GM19397 (cell line): ENCODE measurements around the gene UBE2V1.
"Not testable (repeated sequence)": the region's sequence is repeated elsewhere in the genome, so short reads cannot be mapped to it uniquely, and the experiment has no call there.

Source experiments
- ATAC-seq: cut with Tn5 transposase; IDR thresholded peaks from one replicate; pipeline ENCODE4 v1.9.1; 2021; ENCODE audit warnings: mild to moderate bottlenecking, moderate library complexity; ENCODE audit not compliant: unreplicated experiment

The UBE2V1 gene

GRCh38 chr20:50138120-50138478 lies 25.1 kb upstream of the UBE2V1 start:
- no peak for ATAC-seq

GRCh38 chr20:50137702-50138101 lies 24.8 kb upstream of the UBE2V1 start:
- ATAC-seq, result not testable (repeated sequence)

GRCh38 chr20:50136822-50137599 lies 24.1 kb upstream of the UBE2V1 start:
- no peak for ATAC-seq

- ATAC-seq, result not testable (repeated sequence)
Observed at GRCh38 chr20:50135157-50135556, 22.2 kb upstream of the UBE2V1 start.

- ATAC-seq, result no peak
Observed at GRCh38 chr20:50133474-50134217, 20.7 kb upstream of the UBE2V1 start.

- no peak for ATAC-seq
Observed at GRCh38 chr20:50133041-50133440, 20.1 kb upstream of the UBE2V1 start.

GRCh38 chr20:50130995-50131394 lies 18.0 kb upstream of the UBE2V1 start:
- ATAC-seq, result no peak

GRCh38 chr20:50130356-50130723 lies 17.4 kb upstream of the UBE2V1 start:
- no peak for ATAC-seq

GRCh38 chr20:50129662-50130355 lies 16.9 kb upstream of the UBE2V1 start:
- ATAC-seq, result no peak

- no peak for ATAC-seq
Observed at GRCh38 chr20:50128520-50128905, 15.6 kb upstream of the UBE2V1 start.

- ATAC-seq, result no peak
Observed at GRCh38 chr20:50127587-50128519, 14.9 kb upstream of the UBE2V1 start.

GRCh38 chr20:50126662-50127061 lies 13.7 kb upstream of the UBE2V1 start:
- no peak for ATAC-seq

- no peak for ATAC-seq
Observed at GRCh38 chr20:50125279-50125678, 12.3 kb upstream of the UBE2V1 start.

- no peak for ATAC-seq
Observed at GRCh38 chr20:50124496-50124895, 11.5 kb upstream of the UBE2V1 start.

GRCh38 chr20:50123418-50123817 lies 10.5 kb upstream of the UBE2V1 start:
- ATAC-seq, result no peak

- ATAC-seq, result no peak
Observed at GRCh38 chr20:50122763-50123162, 9.8 kb upstream of the UBE2V1 start.

GRCh38 chr20:50121858-50122271 lies 8.9 kb upstream of the UBE2V1 start:
- no peak for ATAC-seq

- ATAC-seq, result no peak
Observed at GRCh38 chr20:50120935-50121693, 8.2 kb upstream of the UBE2V1 start.

- ATAC-seq, result no peak
Observed at GRCh38 chr20:50118203-50118602, 5.3 kb upstream of the UBE2V1 start.

GRCh38 chr20:50116368-50116999 lies 3.5 kb upstream of the UBE2V1 start:
- ATAC-seq, result no peak
